NB4 (cell line): Measurements from ENCODE around the gene SLIRP.

Experiments used
- POLR2A ChIP-seq: IDR thresholded peaks from 2 replicates; pipeline ENCODE4 v1.6.1; 2011; ENCODE audit warnings: mild to moderate bottlenecking; ENCODE audit not compliant: insufficient read length; ENCODE audit errors: extremely low read depth
- TF ChIP-seq, protein P1 (sequence below): IDR thresholded peaks from one replicate; pipeline ENCODE4 v1.5.1; 2012; ENCODE audit warnings: low read depth, low read length

DNA sequence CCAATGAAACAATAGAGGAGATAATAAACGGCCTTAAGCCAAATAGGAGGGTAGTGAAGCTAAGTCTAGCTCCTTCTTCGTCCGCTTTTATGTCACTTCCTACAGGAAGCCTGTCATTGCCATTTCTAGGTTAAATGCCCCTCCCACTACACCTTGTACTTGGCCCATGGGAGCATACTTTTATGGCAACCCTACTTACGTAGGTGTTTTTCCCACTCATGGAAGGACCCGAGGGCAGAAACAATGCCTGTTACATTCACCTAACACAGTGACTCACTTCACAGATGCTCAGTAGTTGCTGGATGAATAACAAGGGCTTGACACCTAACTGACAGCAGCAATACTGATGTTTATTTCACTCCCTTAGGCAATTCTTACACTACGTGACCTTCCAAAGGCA lies 44.6 kb upstream of the SLIRP start:
- TF ChIP-seq, protein P1, sequence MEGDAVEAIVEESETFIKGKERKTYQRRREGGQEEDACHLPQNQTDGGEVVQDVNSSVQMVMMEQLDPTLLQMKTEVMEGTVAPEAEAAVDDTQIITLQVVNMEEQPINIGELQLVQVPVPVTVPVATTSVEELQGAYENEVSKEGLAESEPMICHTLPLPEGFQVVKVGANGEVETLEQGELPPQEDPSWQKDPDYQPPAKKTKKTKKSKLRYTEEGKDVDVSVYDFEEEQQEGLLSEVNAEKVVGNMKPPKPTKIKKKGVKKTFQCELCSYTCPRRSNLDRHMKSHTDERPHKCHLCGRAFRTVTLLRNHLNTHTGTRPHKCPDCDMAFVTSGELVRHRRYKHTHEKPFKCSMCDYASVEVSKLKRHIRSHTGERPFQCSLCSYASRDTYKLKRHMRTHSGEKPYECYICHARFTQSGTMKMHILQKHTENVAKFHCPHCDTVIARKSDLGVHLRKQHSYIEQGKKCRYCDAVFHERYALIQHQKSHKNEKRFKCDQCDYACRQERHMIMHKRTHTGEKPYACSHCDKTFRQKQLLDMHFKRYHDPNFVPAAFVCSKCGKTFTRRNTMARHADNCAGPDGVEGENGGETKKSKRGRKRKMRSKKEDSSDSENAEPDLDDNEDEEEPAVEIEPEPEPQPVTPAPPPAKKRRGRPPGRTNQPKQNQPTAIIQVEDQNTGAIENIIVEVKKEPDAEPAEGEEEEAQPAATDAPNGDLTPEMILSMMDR: no peak
- TF ChIP-seq POLR2A: no peak
